ENCODE measurements around the gene EPN3. TPM values are rescaled to one million over a fixed set of nuclear protein-coding genes. Genes with fewer than 3 reads are reported as not detected.
A peak's percentile ranks its signal among the peaks of the same experiment; 100 is the strongest.

Gene EPN3
- total RNA-seq, 3 donors from 2014 or later = 16.2 to 40.0 (median 27.4) TPM

DNA sequence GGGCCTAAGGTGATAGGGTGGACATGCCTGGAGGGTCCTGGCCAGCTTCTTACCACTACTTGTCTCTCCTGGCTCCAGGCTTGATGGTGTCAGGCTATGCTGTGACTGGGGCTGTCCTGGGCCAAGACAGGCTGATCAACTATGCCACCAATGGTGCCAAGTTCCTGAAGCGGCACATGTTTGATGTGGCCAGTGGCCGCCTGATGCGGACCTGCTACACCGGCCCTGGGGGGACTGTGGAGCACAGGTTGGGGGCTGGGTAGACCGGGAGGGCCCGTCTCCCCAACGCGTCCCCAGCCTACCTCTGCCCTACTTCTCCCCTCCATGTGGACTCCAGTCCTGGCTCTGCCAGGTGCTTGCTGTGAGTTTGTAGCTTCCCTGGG lies 18.9 kb downstream of the EPN3 start:
- TF ChIP-seq, protein P1, sequence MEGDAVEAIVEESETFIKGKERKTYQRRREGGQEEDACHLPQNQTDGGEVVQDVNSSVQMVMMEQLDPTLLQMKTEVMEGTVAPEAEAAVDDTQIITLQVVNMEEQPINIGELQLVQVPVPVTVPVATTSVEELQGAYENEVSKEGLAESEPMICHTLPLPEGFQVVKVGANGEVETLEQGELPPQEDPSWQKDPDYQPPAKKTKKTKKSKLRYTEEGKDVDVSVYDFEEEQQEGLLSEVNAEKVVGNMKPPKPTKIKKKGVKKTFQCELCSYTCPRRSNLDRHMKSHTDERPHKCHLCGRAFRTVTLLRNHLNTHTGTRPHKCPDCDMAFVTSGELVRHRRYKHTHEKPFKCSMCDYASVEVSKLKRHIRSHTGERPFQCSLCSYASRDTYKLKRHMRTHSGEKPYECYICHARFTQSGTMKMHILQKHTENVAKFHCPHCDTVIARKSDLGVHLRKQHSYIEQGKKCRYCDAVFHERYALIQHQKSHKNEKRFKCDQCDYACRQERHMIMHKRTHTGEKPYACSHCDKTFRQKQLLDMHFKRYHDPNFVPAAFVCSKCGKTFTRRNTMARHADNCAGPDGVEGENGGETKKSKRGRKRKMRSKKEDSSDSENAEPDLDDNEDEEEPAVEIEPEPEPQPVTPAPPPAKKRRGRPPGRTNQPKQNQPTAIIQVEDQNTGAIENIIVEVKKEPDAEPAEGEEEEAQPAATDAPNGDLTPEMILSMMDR (IDR thresholded peaks at IDR 0.05) = no peak
- intact Hi-C loops (cut with DNase I, micrococcal nuclease) = loop anchor here (10.0 kb wide), 2 partner anchors 133 to 403 kb away; no protein-coding TSS in a partner anchor
- no peaks in the 10 kb centered on the region for H3K9me3 ChIP-seq
- no peak overlapping the region for H3K4me3 ChIP-seq
- no peaks in the 10 kb centered on the region for H3K36me3 ChIP-seq (ENCODE audit: low read depth)
- ATAC-seq (no peak), DNase-seq (peak in 1 of 3 donors; percentile 26)
- peaks cover 13% of the 10 kb centered on the region for H3K4me1 ChIP-seq (ENCODE audit: low read depth)

DNA sequence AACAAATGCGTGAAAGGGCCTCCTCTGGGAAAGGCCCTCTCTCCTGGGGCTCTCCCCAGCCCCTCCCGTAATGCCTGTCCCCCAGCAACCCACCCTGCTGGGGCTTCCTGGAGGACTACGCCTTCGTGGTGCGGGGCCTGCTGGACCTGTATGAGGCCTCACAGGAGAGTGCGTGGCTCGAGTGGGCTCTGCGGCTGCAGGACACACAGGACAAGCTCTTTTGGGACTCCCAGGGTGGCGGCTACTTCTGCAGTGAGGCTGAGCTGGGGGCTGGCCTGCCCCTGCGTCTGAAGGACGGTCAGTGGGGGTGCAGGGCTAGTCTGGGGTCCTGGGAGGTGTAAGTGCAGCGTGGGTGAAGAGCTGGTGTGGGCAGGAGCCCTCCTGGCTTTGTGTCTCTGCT lies 19.3 kb downstream of the EPN3 start:
- intact Hi-C loops (cut with DNase I, micrococcal nuclease) = loop anchor here (10.0 kb wide), 2 partner anchors 133 to 403 kb away; no protein-coding TSS in a partner anchor

DNA sequence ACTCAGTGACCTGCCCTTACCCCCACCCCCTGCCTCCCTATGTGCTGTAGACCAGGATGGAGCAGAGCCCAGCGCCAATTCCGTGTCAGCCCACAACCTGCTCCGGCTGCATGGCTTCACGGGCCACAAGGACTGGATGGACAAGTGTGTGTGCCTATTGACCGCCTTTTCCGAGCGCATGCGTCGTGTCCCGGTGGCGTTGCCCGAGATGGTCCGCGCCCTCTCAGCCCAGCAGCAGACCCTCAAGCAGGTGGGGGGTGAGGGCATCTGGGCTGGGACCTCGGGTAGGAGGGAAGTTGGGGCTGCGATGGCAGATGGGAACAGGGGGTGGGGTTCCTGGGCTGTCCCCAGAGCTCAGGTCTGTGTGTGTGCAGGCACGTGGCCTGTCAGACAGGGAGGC lies 21.7 kb downstream of the EPN3 start:
- TF ChIP-seq, protein P1 (IDR thresholded peaks at IDR 0.05) = no peak
- DNase-seq (no peak), ATAC-seq (no peak)
- no peaks in the 10 kb centered on the region for H3K9me3 ChIP-seq
- peaks cover 7% of the 10 kb centered on the region for H3K4me1 ChIP-seq (ENCODE audit: low read depth)
- no peaks in the 10 kb centered on the region for H3K36me3 ChIP-seq (ENCODE audit: low read depth)
- H3K4me3 ChIP-seq = no peak overlapping the region
- intact Hi-C loops (cut with DNase I, micrococcal nuclease) = loop anchor here (10.0 kb wide), 2 partner anchors 131 to 401 kb away; no protein-coding TSS in a partner anchor

More for the DNA sequence above, 19.3 kb downstream of the EPN3 start:
- no peaks in the 10 kb centered on the region for H3K36me3 ChIP-seq (ENCODE audit: low read depth)
- ATAC-seq (no peak), DNase-seq (no peak)
- H3K4me3 ChIP-seq = no peak overlapping the region
- H3K4me1 ChIP-seq (ENCODE audit: low read depth) = peaks cover 11% of the 10 kb centered on the region
- H3K9me3 ChIP-seq = no peaks in the 10 kb centered on the region
- TF ChIP-seq, protein P1 (IDR thresholded peaks at IDR 0.05) = no peak

DNA sequence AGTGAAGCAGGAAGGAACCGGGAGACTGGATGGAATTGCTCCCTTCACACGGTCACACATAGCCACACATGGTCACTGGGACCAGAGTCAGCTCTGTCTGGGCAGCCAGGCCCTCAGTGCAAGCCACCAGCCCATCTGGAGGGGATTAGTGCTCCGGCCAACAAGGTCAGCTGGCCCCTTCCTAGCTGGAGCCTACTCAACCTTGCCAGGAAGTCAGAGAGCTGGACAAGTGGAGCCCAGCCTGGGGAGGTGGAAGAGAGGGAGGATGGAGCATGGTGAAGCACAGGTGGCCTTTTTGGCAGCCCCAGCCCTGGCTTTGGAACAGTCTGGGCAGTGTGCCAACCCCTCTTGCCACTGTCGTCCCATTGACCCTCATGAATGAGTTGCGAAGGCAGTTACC lies 24.3 kb downstream of the EPN3 start:
- ATAC-seq = no peak
- no peak overlapping the region for H3K4me3 ChIP-seq
- H3K36me3 ChIP-seq (ENCODE audit: low read depth) = no peaks in the 10 kb centered on the region
- TF ChIP-seq, protein P1 (IDR thresholded peaks at IDR 0.05) = no peak
- intact Hi-C loops (cut with DNase I, micrococcal nuclease) = loop anchor here (10.0 kb wide), 2 partner anchors 128 to 398 kb away; no protein-coding TSS in a partner anchor
- peaks cover 30% of the 10 kb centered on the region for H3K4me1 ChIP-seq (ENCODE audit: low read depth)
- no peaks in the 10 kb centered on the region for H3K9me3 ChIP-seq
- DNase-seq = no peak

DNA sequence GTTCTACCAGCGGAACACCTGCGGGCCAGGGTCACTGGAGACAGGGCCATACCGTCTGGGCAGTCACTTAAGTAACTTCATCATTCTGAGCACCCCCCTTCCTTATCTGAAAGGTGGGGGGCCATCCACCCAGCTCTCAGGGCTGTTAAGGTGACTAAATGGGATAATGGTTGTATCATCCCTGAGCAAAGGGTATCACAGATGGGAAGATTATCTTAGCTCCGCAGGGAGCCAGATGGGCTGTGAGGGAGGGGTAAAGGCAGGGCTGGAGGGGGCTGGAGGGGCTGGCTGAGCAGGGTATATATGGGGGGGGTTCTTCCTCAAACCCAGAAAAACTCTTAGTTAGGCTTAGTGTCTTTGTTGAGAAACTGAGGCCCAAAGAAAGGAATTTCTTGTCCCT lies 25.1 kb downstream of the EPN3 start:
- H3K9me3 ChIP-seq = no peaks in the 10 kb centered on the region
- intact Hi-C loops (cut with DNase I, micrococcal nuclease) = loop anchor here (10.0 kb wide), 2 partner anchors 127 to 397 kb away; no protein-coding TSS in a partner anchor
- ATAC-seq (no peak), DNase-seq (no peak)
- H3K36me3 ChIP-seq (ENCODE audit: low read depth) = no peaks in the 10 kb centered on the region
- peaks cover 30% of the 10 kb centered on the region for H3K4me1 ChIP-seq (ENCODE audit: low read depth)
- TF ChIP-seq, protein P1 (IDR thresholded peaks at IDR 0.05) = no peak
- H3K4me3 ChIP-seq = no peak overlapping the region

Data from mucosa of descending colon (tissue), 3 donors.